OCI-LY1 (cell line): ENCODE results near the gene FBLIM1.

Experiments used
- H2AFZ ChIP-seq: fragments of 200-600 bp; sonication (generic), shearing (Covaris generic); 2 replicates; pipeline ENCODE4 v1.6.0; 2014; ENCODE audit warnings: antibody characterized with exemption, mild to moderate bottlenecking, low read length
- H3F3A ChIP-seq: fragments of 200-600 bp; sonication (generic), shearing (Covaris generic); 2 replicates; pipeline ENCODE4 v1.6.0; 2014; ENCODE audit warnings: mild to moderate bottlenecking, antibody characterized with exemption, low read length, moderate library complexity; ENCODE audit not compliant: insufficient read depth
- H3K27ac ChIP-seq: fragments of 200-600 bp; sonication (generic); 2 replicates; pipeline ENCODE4 v1.5.1; 2014; ENCODE audit warnings: low read length, mixed run types, mild to moderate bottlenecking, low read depth; ENCODE audit not compliant: poor library complexity, severe bottlenecking
- H3K27me3 ChIP-seq: fragments of 200-600 bp; sonication (generic); 2 replicates; pipeline ENCODE4 v1.6.0; 2014; ENCODE audit warnings: antibody characterized with exemption, mild to moderate bottlenecking, low read length, moderate library complexity; ENCODE audit not compliant: insufficient read depth
- H3K36me3 ChIP-seq: fragments of 200-600 bp; sonication (generic); 2 replicates; pipeline ENCODE4 v1.6.1; 2014; ENCODE audit warnings: mild to moderate bottlenecking, antibody characterized with exemption, low read length, moderate library complexity, mixed read lengths; ENCODE audit not compliant: insufficient read depth
- H3K4me1 ChIP-seq: fragments of 200-600 bp; sonication (generic); 2 replicates; pipeline ENCODE4 v1.5.1; 2014; ENCODE audit warnings: mild to moderate bottlenecking, low read length, moderate library complexity; ENCODE audit not compliant: insufficient read depth, severe bottlenecking
- H3K4me2 ChIP-seq: fragments of 200-600 bp; sonication (generic), shearing (Covaris generic); 2 replicates; pipeline ENCODE4 v1.6.1; 2014; ENCODE audit warnings: low read length
- H3K4me3 ChIP-seq: fragments of 200-600 bp; sonication (generic); 2 replicates; pipeline ENCODE4 v1.5.1; 2014; ENCODE audit warnings: low read length, low read depth, mild to moderate bottlenecking, mixed read lengths; ENCODE audit not compliant: poor library complexity, severe bottlenecking
- H3K79me2 ChIP-seq: fragments of 200-600 bp; shearing (Covaris generic); 2 replicates; pipeline ENCODE4 v1.6.1; 2016; ENCODE audit warnings: mixed run types, low read length, mixed read lengths; ENCODE audit not compliant: insufficient read depth
- H3K9ac ChIP-seq: fragments of 200-600 bp; sonication (generic), shearing (Covaris generic); 2 replicates; pipeline ENCODE4 v1.6.1; 2014; ENCODE audit warnings: mild to moderate bottlenecking, low read length, mixed read lengths
- H3K9me2 ChIP-seq: fragments of 200-600 bp; sonication (generic), shearing (Covaris generic); 2 replicates; pipeline ENCODE4 v1.6.1; 2014; ENCODE audit warnings: low read depth, mild to moderate bottlenecking, low read length, mixed read lengths
- H3K9me3 ChIP-seq: fragments of 200-600 bp; shearing (Covaris generic); 2 replicates; pipeline ENCODE4 v1.6.1; 2014; ENCODE audit warnings: low read length, mixed read lengths
- H4K20me1 ChIP-seq: fragments of 200-600 bp; sonication (generic), shearing (Covaris generic); 2 replicates; pipeline ENCODE4 v1.6.0; 2016; ENCODE audit warnings: mild to moderate bottlenecking, low read length; ENCODE audit not compliant: insufficient read depth
- EZH2 ChIP-seq: fragments of 200-600 bp; sonication (generic), shearing (Covaris generic); IDR thresholded peaks from 2 replicates; pipeline ENCODE4 v1.8.0; 2017; ENCODE audit warnings: borderline replicate concordance, mixed run types, mild to moderate bottlenecking, antibody characterized with exemption, low read length, moderate library complexity, mixed read lengths
- TF ChIP-seq, protein P1 (sequence below): fragments of 200-600 bp; sonication (generic), shearing (Covaris generic); IDR thresholded peaks from 2 replicates; pipeline ENCODE4 v1.5.1; 2017; ENCODE audit warnings: mild to moderate bottlenecking, antibody characterized with exemption, low read length, moderate library complexity, mixed read lengths

Gene FBLIM1

DNA sequence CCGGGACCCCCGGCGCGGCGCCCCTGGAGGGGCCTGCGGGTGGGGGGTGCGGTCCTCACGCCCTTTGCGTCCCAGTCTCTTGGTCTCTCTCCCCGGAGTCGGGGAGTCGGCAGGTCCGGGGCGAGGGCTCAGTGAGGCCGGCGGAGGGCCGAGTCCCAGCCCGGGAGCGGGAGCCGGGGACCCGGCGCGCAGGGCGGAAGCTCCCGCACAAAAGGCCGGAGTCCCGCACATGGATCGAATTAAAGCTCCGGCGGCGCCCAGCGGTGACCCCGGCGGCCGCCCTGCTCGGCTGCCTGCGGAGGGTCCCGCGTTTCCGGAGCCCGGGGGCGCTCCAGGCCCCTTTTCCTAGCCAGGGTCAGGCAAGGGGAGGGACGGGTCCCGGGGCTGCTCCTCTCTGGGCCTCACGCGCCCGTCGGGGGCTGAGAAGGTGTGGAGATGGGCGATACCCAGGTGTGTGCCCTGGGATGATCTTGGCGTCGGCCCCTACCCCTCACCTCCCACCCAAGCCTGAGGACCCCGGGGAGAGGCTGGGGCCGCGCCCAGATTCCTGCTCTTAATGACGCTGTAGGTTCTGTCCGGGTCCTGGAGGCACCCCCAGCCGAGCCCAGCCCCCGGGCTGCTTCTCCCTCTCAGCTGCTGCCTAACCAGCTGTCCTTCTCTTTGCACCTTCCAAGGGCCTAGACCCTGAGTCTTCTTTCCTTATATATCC lies 512 bp downstream of the FBLIM1 start:
- Histone ChIP-seq H3K9me2 (no peaks in the 10 kb centered on the region), H4K20me1 (no peaks in the 10 kb centered on the region), H3K27me3 (peaks cover 6% of the 10 kb centered on the region), H3K4me1 (no peaks in the 10 kb centered on the region), H3K27ac (no peak overlapping the region), H3K4me3 (no peak overlapping the region), H2AFZ (no peak overlapping the region), H3K79me2 (no peaks in the 10 kb centered on the region), H3K4me2 (no peak overlapping the region), H3K9me3 (no peaks in the 10 kb centered on the region), H3F3A (no peaks in the 10 kb centered on the region), H3K36me3 (no peaks in the 10 kb centered on the region), H3K9ac (no peak overlapping the region)
- TF ChIP-seq EZH2: no peak
- TF ChIP-seq, protein P1, sequence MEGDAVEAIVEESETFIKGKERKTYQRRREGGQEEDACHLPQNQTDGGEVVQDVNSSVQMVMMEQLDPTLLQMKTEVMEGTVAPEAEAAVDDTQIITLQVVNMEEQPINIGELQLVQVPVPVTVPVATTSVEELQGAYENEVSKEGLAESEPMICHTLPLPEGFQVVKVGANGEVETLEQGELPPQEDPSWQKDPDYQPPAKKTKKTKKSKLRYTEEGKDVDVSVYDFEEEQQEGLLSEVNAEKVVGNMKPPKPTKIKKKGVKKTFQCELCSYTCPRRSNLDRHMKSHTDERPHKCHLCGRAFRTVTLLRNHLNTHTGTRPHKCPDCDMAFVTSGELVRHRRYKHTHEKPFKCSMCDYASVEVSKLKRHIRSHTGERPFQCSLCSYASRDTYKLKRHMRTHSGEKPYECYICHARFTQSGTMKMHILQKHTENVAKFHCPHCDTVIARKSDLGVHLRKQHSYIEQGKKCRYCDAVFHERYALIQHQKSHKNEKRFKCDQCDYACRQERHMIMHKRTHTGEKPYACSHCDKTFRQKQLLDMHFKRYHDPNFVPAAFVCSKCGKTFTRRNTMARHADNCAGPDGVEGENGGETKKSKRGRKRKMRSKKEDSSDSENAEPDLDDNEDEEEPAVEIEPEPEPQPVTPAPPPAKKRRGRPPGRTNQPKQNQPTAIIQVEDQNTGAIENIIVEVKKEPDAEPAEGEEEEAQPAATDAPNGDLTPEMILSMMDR: no peak

DNA sequence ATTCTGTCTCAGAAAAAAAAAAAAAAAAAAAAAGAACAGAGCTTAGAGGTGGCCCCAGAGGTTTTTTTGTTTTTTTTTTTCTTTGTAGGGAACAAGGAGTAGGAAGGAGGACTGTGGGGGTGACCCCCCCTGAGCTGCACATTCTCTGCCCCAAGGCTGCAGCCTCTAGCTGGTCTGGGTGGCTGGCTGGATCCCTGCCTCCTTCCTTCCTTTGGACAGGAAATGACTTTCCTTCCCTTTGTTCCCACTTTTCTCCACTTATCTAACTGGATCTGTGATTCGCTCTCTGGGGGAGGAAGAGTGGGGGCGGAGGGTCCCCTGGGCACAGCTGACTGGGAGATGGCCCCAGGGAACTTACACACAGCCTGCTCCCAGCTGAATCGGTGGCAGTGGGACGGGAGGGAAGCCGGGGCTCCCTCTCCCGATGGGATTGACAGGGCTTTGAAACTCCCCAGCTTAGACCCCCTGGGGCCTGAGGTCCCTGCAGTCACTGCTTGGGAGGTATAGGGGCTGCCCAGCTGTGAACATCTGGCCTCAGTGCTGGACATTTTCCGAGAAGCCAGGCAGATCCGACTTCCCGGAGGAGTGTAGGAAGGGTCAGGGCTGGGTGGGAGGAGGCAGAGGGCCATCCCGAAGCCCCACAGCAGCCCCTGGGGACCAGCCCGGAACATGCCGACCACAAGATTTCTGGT lies 2.1 kb downstream of the FBLIM1 start:
- no peak overlapping the region for H3K27ac ChIP-seq
- H3K27me3 ChIP-seq: peaks cover 12% of the 10 kb centered on the region
- no peak for TF ChIP-seq EZH2
- TF ChIP-seq, protein P1: no peak
- no peak overlapping the region for H3K4me3 ChIP-seq
- H3F3A ChIP-seq: no peaks in the 10 kb centered on the region
- no peak overlapping the region for H2AFZ ChIP-seq
- no peaks in the 10 kb centered on the region for H3K9me3 ChIP-seq
- no peaks in the 10 kb centered on the region for H3K9me2 ChIP-seq
- H3K9ac ChIP-seq: no peak overlapping the region
- no peaks in the 10 kb centered on the region for H3K36me3 ChIP-seq
- H3K79me2 ChIP-seq: no peaks in the 10 kb centered on the region
- no peaks in the 10 kb centered on the region for H3K4me1 ChIP-seq
- no peaks in the 10 kb centered on the region for H4K20me1 ChIP-seq
- no peak overlapping the region for H3K4me2 ChIP-seq

DNA sequence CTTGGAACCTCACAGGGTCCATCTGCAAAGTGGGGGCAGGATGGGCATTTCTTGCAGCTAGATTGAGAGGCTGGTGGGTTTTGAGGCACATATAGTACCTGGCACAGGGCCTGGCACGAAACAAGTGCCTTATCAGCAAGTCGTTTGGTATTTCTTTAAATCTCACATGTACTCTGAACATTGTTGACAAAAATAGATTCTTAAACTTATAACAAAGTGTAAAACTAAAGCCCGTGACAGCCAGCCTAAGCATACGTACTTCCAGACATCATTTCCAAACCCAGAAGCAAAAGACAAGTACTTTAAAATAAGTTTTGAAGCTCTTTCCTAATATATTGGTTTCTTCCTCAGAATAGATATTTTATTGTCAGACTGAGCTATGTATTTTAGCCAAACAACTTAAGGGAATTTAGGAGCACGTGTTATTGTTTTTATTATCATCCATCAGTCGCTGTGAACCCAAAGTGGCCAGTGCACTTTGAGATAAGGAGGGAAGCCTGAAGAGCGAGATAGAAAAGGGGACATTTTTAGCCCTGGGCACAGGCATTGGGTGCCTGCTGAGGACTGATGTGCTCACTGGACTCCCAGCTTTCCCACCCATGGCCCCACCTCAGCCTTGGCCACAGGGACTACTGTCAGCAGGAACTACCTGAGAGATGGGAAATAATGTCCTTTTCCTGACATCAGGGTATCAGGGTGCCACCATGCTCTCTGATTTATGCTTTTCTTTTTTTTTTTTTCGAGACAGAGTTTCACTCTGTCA lies 3.0 kb downstream of the FBLIM1 start:
- Histone ChIP-seq H3K36me3 (no peaks in the 10 kb centered on the region), H3K27ac (no peak overlapping the region), H3K9me3 (no peaks in the 10 kb centered on the region), H3K27me3 (peaks cover 12% of the 10 kb centered on the region), H3K4me3 (no peak overlapping the region), H2AFZ (no peak overlapping the region), H3K4me1 (no peaks in the 10 kb centered on the region), H4K20me1 (no peaks in the 10 kb centered on the region), H3F3A (no peaks in the 10 kb centered on the region), H3K9ac (no peak overlapping the region), H3K79me2 (no peaks in the 10 kb centered on the region), H3K9me2 (no peaks in the 10 kb centered on the region), H3K4me2 (no peak overlapping the region)
- no peak for TF ChIP-seq EZH2
- TF ChIP-seq, protein P1: no peak
